Lung microvascular endothelial cell (primary cell): ENCODE data around the gene OSBPL8. TPM values are rescaled to one million over a fixed set of nuclear protein-coding genes. Genes with fewer than 3 reads are reported as not detected.
A peak's percentile ranks its signal among the peaks of the same experiment; 100 is the strongest.

ENCODE experiments used
- DNase-seq, 2 donors: peaks; one replicate each; pipeline versions ENCODE4 v3.0.0 to v3.0.0-alpha.2; 2010; ENCODE audit warnings: low read depth in 2 of 2
- total RNA-seq: library from RNA; depleted of rRNA; stranded (reverse); fragments of >200 nt; gene quantifications from 2 replicates; pipeline ENCODE4 v1.2.1, GENCODE V29; 2014

Gene OSBPL8
- total RNA-seq, 1 donor from 2014 or later = 27.2 TPM

- DNase-seq = peak; percentile 65 to 90
These were observed 89.3 kb downstream of the OSBPL8 start for GRCh38 chr12:76470028-76470939.

- DNase-seq = no peak
These were observed 94.9 kb downstream of the OSBPL8 start for GRCh38 chr12:76464631-76465166.

GRCh38 chr12:76462668-76463224, 96.8 kb downstream of the OSBPL8 start:
- no peak for DNase-seq

- DNase-seq = no peak
These were observed 98.8 kb downstream of the OSBPL8 start for GRCh38 chr12:76460807-76461206.

- no peak for DNase-seq
These were observed 101.8 kb downstream of the OSBPL8 start for GRCh38 chr12:76457818-76458217.

GRCh38 chr12:76457010-76457409, 102.6 kb downstream of the OSBPL8 start:
- DNase-seq = peak in 1 of 2 donors; percentile 7

- peak; percentile 82 to 92 for DNase-seq
These were observed 103.8 kb downstream of the OSBPL8 start for GRCh38 chr12:76455582-76456345.

GRCh38 chr12:76451528-76451927, 108.0 kb downstream of the OSBPL8 start:
- no peak for DNase-seq

- DNase-seq = peak in 1 of 2 donors; percentile 97
These were observed 108.9 kb downstream of the OSBPL8 start for GRCh38 chr12:76450690-76451089.

GRCh38 chr12:76449993-76450392, 109.6 kb downstream of the OSBPL8 start:
- DNase-seq = peak in 1 of 2 donors; percentile 6

- peak in 1 of 2 donors; percentile 46 for DNase-seq
These were observed 110.0 kb downstream of the OSBPL8 start for GRCh38 chr12:76449583-76449982.

GRCh38 chr12:76449016-76449415, 110.6 kb downstream of the OSBPL8 start:
- DNase-seq = no peak

GRCh38 chr12:76446090-76446489, 113.5 kb downstream of the OSBPL8 start:
- no peak for DNase-seq

GRCh38 chr12:76445462-76445861, 114.1 kb downstream of the OSBPL8 start:
- no peak for DNase-seq

GRCh38 chr12:76444408-76444984, 115.1 kb downstream of the OSBPL8 start:
- DNase-seq = no peak

GRCh38 chr12:76441016-76441415, 118.6 kb downstream of the OSBPL8 start:
- DNase-seq = no peak

- no peak for DNase-seq
These were observed 126.8 kb downstream of the OSBPL8 start for GRCh38 chr12:76432733-76433132.

- DNase-seq = no peak
These were observed 131.5 kb downstream of the OSBPL8 start for GRCh38 chr12:76428117-76428516.

GRCh38 chr12:76426160-76426559, 133.4 kb downstream of the OSBPL8 start:
- no peak for DNase-seq

GRCh38 chr12:76424941-76425340, 134.6 kb downstream of the OSBPL8 start:
- DNase-seq = no peak
